C4-2B (cell line): Measurements from ENCODE around the gene TTC6.
A peak's percentile ranks its signal among the peaks of the same experiment; 100 is the strongest.

Source experiments
- H3K27ac ChIP-seq: fragments of 450-650 bp; 2 replicates; pipeline ENCODE4 v1.5.1; 2017
- CTCF ChIP-seq: fragments of 450-650 bp; conservative IDR thresholded peaks from 2 replicates; pipeline ENCODE4 v1.5.1; 2017; ENCODE audit warnings: mild to moderate bottlenecking
- ZFX ChIP-seq: fragments of 450-650 bp; IDR thresholded peaks from 2 replicates; pipeline ENCODE4 v1.6.1; 2017

TTC6 gene

DNA sequence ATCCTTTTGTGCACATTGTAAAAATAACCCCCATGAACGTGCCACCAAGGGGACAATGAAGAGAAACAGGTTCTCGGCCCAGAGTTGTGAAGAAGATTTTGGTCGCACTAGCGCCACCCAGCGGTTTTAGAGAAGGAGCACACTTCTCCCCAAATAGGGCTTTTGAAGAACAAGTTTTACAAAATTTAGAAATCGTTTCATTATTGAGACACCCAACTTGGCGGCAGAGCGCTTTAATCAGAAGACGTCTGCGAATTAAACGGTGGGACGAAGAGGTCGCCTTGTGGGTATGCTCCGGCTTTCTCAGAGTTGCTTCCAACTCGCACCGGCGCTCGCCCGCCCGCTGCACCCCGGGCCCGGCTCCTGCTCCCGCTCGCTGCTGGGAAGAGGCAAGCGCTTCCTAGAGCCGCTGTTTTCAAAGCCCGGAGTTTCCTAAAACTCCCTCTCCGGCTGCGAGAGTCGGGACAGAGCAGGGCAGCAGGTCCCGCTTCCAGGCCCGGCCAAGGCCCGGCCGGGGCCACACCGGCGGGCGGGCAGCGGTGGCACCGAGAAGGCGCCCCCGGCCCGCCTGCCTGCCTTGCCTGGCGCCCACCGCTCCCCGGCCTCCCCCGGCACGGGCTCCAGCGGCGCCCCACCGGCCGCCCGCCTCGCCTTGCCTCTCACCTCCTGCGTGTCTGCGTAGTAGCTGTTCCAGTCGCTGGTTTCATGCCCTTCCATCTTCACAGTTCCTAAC lies 1.0 kb upstream of the TTC6 start:
- peak overlapping the region; percentile 94 for H3K27ac ChIP-seq
- TF ChIP-seq CTCF (peak; percentile 94), ZFX (peak; percentile 72)

- peak overlapping the region; percentile 94 for H3K27ac ChIP-seq
- no peak for TF ChIP-seq ZFX
- no peak for TF ChIP-seq CTCF
These were observed 586 bp downstream of the TTC6 start for GRCh38 chr14:37595809-37596621.

DNA sequence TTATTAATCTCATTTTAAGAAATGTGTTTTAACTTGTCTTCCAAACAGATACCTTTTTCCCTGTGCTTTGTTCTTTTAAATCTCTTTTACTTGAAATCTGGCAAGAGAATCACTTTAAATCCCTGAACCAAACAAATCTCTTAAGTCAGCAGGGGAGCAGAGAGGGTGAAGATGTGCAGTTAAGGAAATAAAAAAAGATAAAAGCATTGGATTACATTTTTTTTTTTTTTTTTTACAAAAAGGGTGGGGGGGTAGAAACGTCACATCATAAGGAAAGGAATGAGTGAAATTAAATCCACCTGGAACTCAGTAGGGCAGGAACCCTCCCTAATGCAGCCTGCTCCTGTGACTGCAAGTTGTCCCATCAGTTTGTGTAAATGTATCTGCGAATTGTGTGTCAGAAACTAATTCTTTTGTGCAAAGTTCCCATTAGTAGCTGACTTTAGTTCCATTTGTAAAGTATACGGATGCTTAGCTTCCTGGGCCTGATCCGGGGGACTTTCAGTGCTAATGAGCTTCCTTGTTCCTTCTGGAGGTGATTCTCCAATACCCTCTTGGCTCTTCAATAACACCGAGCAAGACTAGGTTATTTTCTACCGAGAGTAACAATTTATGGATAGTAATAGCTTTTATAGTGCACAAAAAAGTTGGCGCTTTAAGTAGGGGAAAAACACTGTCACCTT lies 1.5 kb downstream of the TTC6 start:
- H3K27ac ChIP-seq, result peak overlapping the region; percentile 94
- TF ChIP-seq ZFX, result no peak
- TF ChIP-seq CTCF, result no peak

DNA sequence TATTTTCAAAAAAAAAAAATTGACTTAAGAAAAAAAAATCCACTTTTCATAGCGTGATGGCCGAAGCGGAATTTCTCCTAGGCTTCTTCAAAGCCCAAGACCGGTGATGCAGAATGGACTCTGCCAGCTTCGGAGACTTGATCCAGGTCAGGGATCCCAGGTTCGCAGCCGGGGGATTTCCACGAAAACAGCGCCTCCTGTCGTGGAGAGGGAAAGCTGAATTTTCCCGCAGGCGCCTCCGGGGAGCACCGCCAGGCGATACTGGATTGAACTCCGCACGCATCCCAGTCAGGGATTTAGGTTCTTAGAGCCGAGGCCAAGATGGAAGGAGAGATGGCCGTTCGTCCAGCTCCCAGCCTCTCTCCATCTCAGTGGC lies 2.1 kb downstream of the TTC6 start:
- H3K27ac ChIP-seq, result peak overlapping the region; percentile 91
- TF ChIP-seq CTCF, result peak; percentile 71
- no peak for TF ChIP-seq ZFX

GRCh38 chr14:37597914-37598746 lies 2.7 kb downstream of the TTC6 start:
- peak overlapping the region; percentile 91 for H3K27ac ChIP-seq
- TF ChIP-seq CTCF, result peak; percentile 31
- TF ChIP-seq ZFX, result peak; percentile 81

GRCh38 chr14:37598747-37599506 lies 3.5 kb downstream of the TTC6 start:
- no peak for TF ChIP-seq CTCF
- 0 out of 2 replicates have a peak, but pooled peaks have one; percentile 49 for TF ChIP-seq ZFX
- peak overlapping the region; percentile 91 for H3K27ac ChIP-seq
